A549 (cell line): ENCODE data around the gene CIRBP. TPM values are rescaled to one million over a fixed set of nuclear protein-coding genes. Genes with fewer than 3 reads are reported as not detected.

Experiments used
- ATAC-seq, 2 experiments: fragments of 200-7000 bp in 1 of 2; fragments of >200 bp in 1 of 2; cut with Nextera tagmentation in 1 of 2; cut with Tn5 transposase in 1 of 2; 3 replicates each; pipeline versions ENCODE4 v1.8.0 to v1.9.1; 2018 to 2020; ENCODE audit warnings: mild to moderate bottlenecking in 1 of 2, moderate library complexity in 1 of 2
- CTCF ChIA-PET: fragments of 300-600 bp; sonication (Branson Sonifier 250); formaldehyde crosslinking; extraction: SDS; loops from one replicate; lab custom pipeline; 2021; ENCODE audit warnings: antibody characterized with exemption, inconsistent platforms; lab: Yijun Ruan, JAX
- POLR2A ChIA-PET: fragments of 350-600 bp; formaldehyde crosslinking; extraction: SDS; loops from one replicate; lab custom pipeline; 2021; ENCODE audit warnings: antibody characterized with exemption, inconsistent platforms; lab: Yijun Ruan, JAX
- DNase-seq, 2 experiments: peaks; one replicate each; pipeline versions ENCODE4 v3.0.0 to v3.0.0-alpha.2; 2011 to 2016; ENCODE audit warnings: low read depth in 1 of 2, low spot score in 1 of 2
- FAIRE-seq: peaks from 2 replicates; lab custom pipeline; 2011; peaks lifted over from hg19 to GRCh38; lab: Jason Lieb, UNC
- H3K27ac ChIP-seq, 2 experiments: fragments of >200 bp; sonication (Bioruptor Twin); formaldehyde crosslinking; 3 replicates each; pipeline ENCODE4 v1.5.1; 2016 to 2017
- H3K4me1 ChIP-seq: fragments of >200 bp; sonication (Bioruptor Twin); formaldehyde crosslinking; 3 replicates; pipeline ENCODE4 v1.6.1; 2016
- H3K4me2 ChIP-seq: fragments of >200 bp; sonication (Bioruptor Twin); formaldehyde crosslinking; 3 replicates; pipeline ENCODE4 v1.6.1; 2016
- H3K4me3 ChIP-seq: fragments of >200 bp; sonication (Bioruptor Twin); formaldehyde crosslinking; 3 replicates; pipeline ENCODE4 v1.5.1; 2016
- H3K9me3 ChIP-seq: fragments of >200 bp; sonication (Bioruptor Twin); formaldehyde crosslinking; 3 replicates; pipeline ENCODE4 v1.6.1; 2016
- CBX8 ChIP-seq: fragments of 200-600 bp; sonication (generic); IDR thresholded peaks from 2 replicates; pipeline ENCODE4 v1.6.1; 2016
- CHD2 ChIP-seq: fragments of 150-350 bp; IDR thresholded peaks from 2 replicates; pipeline ENCODE4 v1.6.1; 2014; ENCODE audit warnings: low read length; ENCODE audit not compliant: partially characterized antibody
- EHF ChIP-seq: fragments of 250-450 bp; sonication (Bioruptor Pico); IDR thresholded peaks from 2 replicates; pipeline ENCODE4 v1.5.0; 2020; ENCODE audit warnings: mild to moderate bottlenecking
- EP300 ChIP-seq, 2 experiments: fragments of >200 bp; sonication (Bioruptor Twin); formaldehyde crosslinking; IDR thresholded peaks; 2 replicates in 1 of 2; 3 replicates in 1 of 2; pipeline ENCODE4 v1.6.1; 2016 to 2017
- ESRRA ChIP-seq: fragments of 150-350 bp; IDR thresholded peaks from 2 replicates; pipeline ENCODE4 v1.6.1; 2014; ENCODE audit warnings: mild to moderate bottlenecking, low read length, borderline replicate concordance
- FOSL2 ChIP-seq, 2 experiments: fragments of 450-650 bp in 1 of 2; fragments of >200 bp in 1 of 2; sonication (Bioruptor Twin) in 1 of 2; formaldehyde crosslinking; IDR thresholded peaks; 2 replicates each; pipeline versions ENCODE4 v1.5.0 to v1.6.1; 2016 to 2020; ENCODE audit warnings: mild to moderate bottlenecking in 1 of 2, moderate library complexity in 1 of 2
- FOXS1 ChIP-seq: fragments of 250-450 bp; sonication (Bioruptor Pico); IDR thresholded peaks from 2 replicates; pipeline ENCODE4 v1.5.0; 2020; ENCODE audit warnings: mild to moderate bottlenecking, moderate library complexity
- GATA3 ChIP-seq: IDR thresholded peaks from 2 replicates; pipeline ENCODE4 v1.6.1; 2012; ENCODE audit warnings: borderline replicate concordance
- HEYL ChIP-seq: fragments of 250-450 bp; sonication (Bioruptor Pico); IDR thresholded peaks from 2 replicates; pipeline ENCODE4 v1.8.0; 2021; ENCODE audit warnings: mild to moderate bottlenecking, moderate library complexity
- HOXA7 ChIP-seq: fragments of 250-450 bp; sonication (Bioruptor Pico); IDR thresholded peaks from 2 replicates; pipeline ENCODE4 v1.5.0; 2020; ENCODE audit warnings: mild to moderate bottlenecking, moderate library complexity
- HOXB13 ChIP-seq: fragments of 250-450 bp; sonication (Bioruptor Pico); IDR thresholded peaks from 2 replicates; pipeline ENCODE4 v1.5.0; 2020; ENCODE audit warnings: low read depth, mild to moderate bottlenecking, moderate library complexity
- HOXB5 ChIP-seq: fragments of 250-450 bp; sonication (Bioruptor Pico); IDR thresholded peaks from 2 replicates; pipeline ENCODE4 v1.5.0; 2020; ENCODE audit warnings: mild to moderate bottlenecking, moderate library complexity
- KDM5A ChIP-seq: fragments of 200-600 bp; sonication (generic); IDR thresholded peaks from 2 replicates; pipeline ENCODE4 v1.6.1; 2016; ENCODE audit warnings: antibody characterized with exemption, mild to moderate bottlenecking
- MAFK ChIP-seq: fragments of 450-650 bp; IDR thresholded peaks from 2 replicates; pipeline ENCODE4 v1.6.1; 2014; ENCODE audit not compliant: partially characterized antibody
- MAZ ChIP-seq: fragments of 150-350 bp; IDR thresholded peaks from 2 replicates; pipeline ENCODE4 v1.6.1; 2014; ENCODE audit warnings: antibody characterized with exemption, low read depth, low read length, borderline replicate concordance
- MYC ChIP-seq: IDR thresholded peaks from 2 replicates; pipeline ENCODE4 v1.6.1; 2012; ENCODE audit warnings: mild to moderate bottlenecking, inconsistent platforms, low read length, improper control_type of control experiment, borderline replicate concordance
- NFE2L2 ChIP-seq: fragments of 150-350 bp; conservative IDR thresholded peaks from 2 replicates; pipeline ENCODE4 v1.6.1; 2014; ENCODE audit warnings: low read length
- NPAS2 ChIP-seq: fragments of 250-450 bp; sonication (Bioruptor Pico); IDR thresholded peaks from 2 replicates; pipeline ENCODE4 v1.8.0; 2022; ENCODE audit warnings: mild to moderate bottlenecking, moderate library complexity, borderline replicate concordance
- POLR2A ChIP-seq: IDR thresholded peaks from 2 replicates; pipeline ENCODE4 v1.6.1; 2012; ENCODE audit warnings: mild to moderate bottlenecking, low read length
- POLR2AphosphoS2 ChIP-seq: conservative IDR thresholded peaks from 2 replicates; pipeline ENCODE4 v1.6.1; 2012; ENCODE audit warnings: low read length, improper control_type of control experiment, inconsistent platforms
- RCOR1 ChIP-seq: fragments of 150-350 bp; IDR thresholded peaks from 2 replicates; pipeline ENCODE4 v1.6.1; 2014; ENCODE audit warnings: antibody characterized with exemption, low read length, low read depth
- RNF2 ChIP-seq: fragments of 200-600 bp; sonication (generic); IDR thresholded peaks from 2 replicates; pipeline ENCODE4 v1.6.1; 2016; ENCODE audit warnings: low read depth, mild to moderate bottlenecking, antibody characterized with exemption, moderate library complexity, borderline replicate concordance
- TFCP2L1 ChIP-seq: fragments of 250-450 bp; sonication (Bioruptor Pico); IDR thresholded peaks from 2 replicates; pipeline ENCODE4 v1.5.0; 2021; ENCODE audit warnings: mild to moderate bottlenecking
- TP53 ChIP-seq: fragments of 250-450 bp; sonication (Bioruptor Pico); IDR thresholded peaks from 2 replicates; pipeline ENCODE4 v1.5.0; 2021; ENCODE audit warnings: mild to moderate bottlenecking, moderate library complexity
- ZFP36 ChIP-seq: fragments of 450-650 bp; IDR thresholded peaks from 2 replicates; pipeline ENCODE4 v1.6.1; 2014; ENCODE audit warnings: borderline replicate concordance; ENCODE audit not compliant: partially characterized antibody
- ZNF302 ChIP-seq: fragments of 250-450 bp; sonication (Bioruptor Pico); IDR thresholded peaks from 2 replicates; pipeline ENCODE4 v1.9.0; 2021; ENCODE audit warnings: inconsistent platforms, mild to moderate bottlenecking, moderate library complexity
- ZSCAN20 ChIP-seq: fragments of 250-450 bp; sonication (Bioruptor Pico); IDR thresholded peaks from 2 replicates; pipeline ENCODE4 v1.8.0; 2022; ENCODE audit warnings: mild to moderate bottlenecking, moderate library complexity
- WGBS: methylation state at CpG from one replicate; pipeline ENCODE4 v1.1.6; 2017; ENCODE audit errors: missing lambda C conversion rate; 5-methylcytosine and 5-hydroxymethylcytosine counted together
- polyA plus RNA-seq, 4 experiments: library from polyadenylated mRNA; depleted of rRNA in 3 of 4; stranded (reverse); fragments of >200 nt; fragmentation: RNase III in 1 of 4; extraction: RNeasy Plus Mini Kit Qiagen cat#74134 plus additional on column Dnase treatment in 1 of 4; gene quantifications; 2 replicates in 3 of 4; 3 replicates in 1 of 4; pipeline ENCODE4 v1.2.3, GENCODE V29; 2011 to 2017
- TF ChIP-seq, protein P1 (sequence below): fragments of >200 bp; sonication (Bioruptor Twin); formaldehyde crosslinking; IDR thresholded peaks from 2 replicates; pipeline ENCODE4 v1.6.1; 2016
- TF ChIP-seq, protein P2 (sequence below): fragments of 450-650 bp; IDR thresholded peaks from 2 replicates; pipeline ENCODE4 v1.6.1; 2014; ENCODE audit warnings: antibody characterized with exemption
- TF ChIP-seq, protein P3 (sequence below): fragments of 250-450 bp; sonication (Bioruptor Pico); IDR thresholded peaks from 2 replicates; pipeline ENCODE4 v1.5.0; 2021; ENCODE audit warnings: mild to moderate bottlenecking, moderate library complexity, borderline replicate concordance
- TF ChIP-seq, protein P4 (sequence below): fragments of >200 bp; sonication (Bioruptor Twin); formaldehyde crosslinking; IDR thresholded peaks from 3 replicates; pipeline ENCODE4 v1.5.1; 2016

CIRBP gene
- polyA plus RNA-seq, 2 of the 4 experiments (the other 2 are of a cell fraction) = 151 to 178 TPM

DNA sequence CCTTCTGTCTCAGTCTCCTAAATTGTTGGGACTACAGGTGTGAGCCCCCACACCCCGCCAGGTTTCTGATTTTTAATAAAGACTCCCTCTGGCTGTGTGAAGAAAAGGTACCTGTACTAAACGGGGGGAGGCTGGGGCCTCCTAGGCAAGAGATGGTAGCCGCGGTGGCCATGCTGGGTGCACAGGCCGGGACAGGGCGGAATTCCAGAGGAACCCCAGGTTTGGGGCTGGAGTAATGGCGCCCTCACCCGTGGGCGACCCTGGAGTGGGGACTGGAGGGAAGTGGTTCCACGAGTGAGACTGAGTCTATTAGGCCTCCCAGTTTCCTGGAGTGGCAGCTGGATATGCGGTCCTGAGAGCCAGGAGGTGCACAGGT lies 29.7 kb upstream of the CIRBP start:
- ChIA-PET POLR2A (no interaction called here), CTCF (interaction anchor here (0.6 to 2.3 kb wide), 9 partner anchors 11 to 1223 kb away, joined by 3 to 15 read pairs (median 5); no protein-coding TSS in a partner anchor)
- TF ChIP-seq, protein P1, sequence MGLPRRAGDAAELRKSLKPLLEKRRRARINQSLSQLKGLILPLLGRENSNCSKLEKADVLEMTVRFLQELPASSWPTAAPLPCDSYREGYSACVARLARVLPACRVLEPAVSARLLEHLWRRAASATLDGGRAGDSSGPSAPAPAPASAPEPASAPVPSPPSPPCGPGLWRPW = no peak
- no peak for TF ChIP-seq HOXB5 (CRISPR knock-in tag)
- TF ChIP-seq MYC = no peak
- TF ChIP-seq, protein P2, sequence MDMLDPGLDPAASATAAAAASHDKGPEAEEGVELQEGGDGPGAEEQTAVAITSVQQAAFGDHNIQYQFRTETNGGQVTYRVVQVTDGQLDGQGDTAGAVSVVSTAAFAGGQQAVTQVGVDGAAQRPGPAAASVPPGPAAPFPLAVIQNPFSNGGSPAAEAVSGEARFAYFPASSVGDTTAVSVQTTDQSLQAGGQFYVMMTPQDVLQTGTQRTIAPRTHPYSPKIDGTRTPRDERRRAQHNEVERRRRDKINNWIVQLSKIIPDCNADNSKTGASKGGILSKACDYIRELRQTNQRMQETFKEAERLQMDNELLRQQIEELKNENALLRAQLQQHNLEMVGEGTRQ = no peak
- TF ChIP-seq ZFP36 = no peak
- TF ChIP-seq ZSCAN20 = no peak
- TF ChIP-seq ZNF302 (CRISPR knock-in tag) = no peak
- no peak for TF ChIP-seq EP300 (IDR thresholded peaks at IDR 0.05)
- no peak for TF ChIP-seq FOSL2 (IDR thresholded peaks at IDR 0.05)
- TF ChIP-seq FOSL2 (CRISPR knock-in tag; IDR thresholded peaks at IDR 0.05) = no peak
- no peak for TF ChIP-seq GATA3
- no peak for TF ChIP-seq HEYL (CRISPR knock-in tag)
- TF ChIP-seq TP53 (CRISPR knock-in tag) = no peak
- TF ChIP-seq, protein P3, sequence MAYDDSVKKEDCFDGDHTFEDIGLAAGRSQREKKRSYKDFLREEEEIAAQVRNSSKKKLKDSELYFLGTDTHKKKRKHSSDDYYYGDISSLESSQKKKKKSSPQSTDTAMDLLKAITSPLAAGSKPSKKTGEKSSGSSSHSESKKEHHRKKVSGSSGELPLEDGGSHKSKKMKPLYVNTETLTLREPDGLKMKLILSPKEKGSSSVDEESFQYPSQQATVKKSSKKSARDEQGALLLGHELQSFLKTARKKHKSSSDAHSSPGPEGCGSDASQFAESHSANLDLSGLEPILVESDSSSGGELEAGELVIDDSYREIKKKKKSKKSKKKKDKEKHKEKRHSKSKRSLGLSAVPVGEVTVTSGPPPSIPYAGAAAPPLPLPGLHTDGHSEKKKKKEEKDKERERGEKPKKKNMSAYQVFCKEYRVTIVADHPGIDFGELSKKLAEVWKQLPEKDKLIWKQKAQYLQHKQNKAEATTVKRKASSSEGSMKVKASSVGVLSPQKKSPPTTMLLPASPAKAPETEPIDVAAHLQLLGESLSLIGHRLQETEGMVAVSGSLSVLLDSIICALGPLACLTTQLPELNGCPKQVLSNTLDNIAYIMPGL (CRISPR knock-in tag) = no peak
- TF ChIP-seq NPAS2 (CRISPR knock-in tag) = no peak
- no peak for TF ChIP-seq ESRRA
- TF ChIP-seq MAFK = no peak
- TF ChIP-seq RCOR1 = no peak
- FAIRE-seq = no peak
- Histone ChIP-seq H3K27ac (peak overlapping the region; percentile 80 to 100; a peak in 5 of 6 replicates), H3K4me2 (peak overlapping the region; percentile 98), H3K9me3 (no peaks in the 10 kb centered on the region), H3K4me3 (no peak overlapping the region; the same call in 2 of the 3 replicates), H3K4me1 (peaks cover 36% of the 10 kb centered on the region)
- no peak for ATAC-seq
- DNase-seq = no peak
- WGBS = 91% methylated on average over 11 of the region's 11 CpGs

DNA sequence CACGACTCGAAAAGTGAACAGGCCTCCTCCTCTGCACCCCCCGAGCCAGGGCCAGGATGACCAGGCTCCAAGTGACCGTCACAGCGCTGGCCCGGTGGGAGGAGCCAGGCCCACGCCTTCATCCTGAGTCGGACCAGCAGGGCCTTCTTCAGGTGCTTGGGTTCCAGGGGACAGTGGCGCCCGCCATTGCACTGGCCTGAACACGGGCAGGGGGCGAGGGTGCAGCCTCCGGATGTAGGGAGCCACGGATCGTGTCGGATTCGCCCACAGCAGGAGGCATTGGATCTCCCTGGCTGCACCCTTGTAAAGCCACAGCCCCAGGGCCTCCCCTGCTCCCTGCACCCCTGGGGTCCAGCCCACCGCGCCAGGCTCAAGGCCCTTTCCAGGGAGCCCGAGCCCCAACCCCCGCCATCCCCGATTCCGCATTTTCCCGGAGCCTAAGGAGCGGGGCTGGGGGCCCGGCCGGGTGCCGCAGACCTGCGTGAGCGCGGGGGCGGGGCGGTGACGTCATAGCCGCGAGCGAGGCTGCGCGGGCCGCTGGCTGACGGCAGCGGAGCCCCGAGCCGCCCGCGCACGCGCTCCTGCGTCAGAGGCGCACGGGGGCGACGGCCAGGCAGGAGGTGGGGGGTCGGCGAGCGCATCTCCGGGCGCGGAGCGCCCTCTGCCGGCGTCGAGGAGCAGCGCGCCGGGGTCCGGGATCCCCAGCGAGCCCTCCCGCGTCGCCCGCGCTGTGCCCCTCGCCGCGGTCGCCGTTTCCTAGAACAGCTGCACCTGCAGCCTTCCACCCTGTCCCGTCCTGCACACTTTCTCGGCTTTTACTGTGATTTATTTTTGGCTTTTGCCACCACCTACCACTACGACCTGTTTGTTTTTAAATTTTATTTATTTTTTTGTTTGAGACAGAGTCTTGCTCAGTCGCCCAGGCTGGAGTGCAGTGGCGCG lies 29.1 kb upstream of the CIRBP start:
- ChIA-PET CTCF (interaction anchor here (0.7 to 7.5 kb wide), 17 partner anchors 10 to 318 kb away, joined by 3 to 500 read pairs (median 4); partner anchors contain the start of gene CIRBP), POLR2A (interaction anchor here (0.8 kb wide), 1 partner anchor 256 kb away, joined by 7 read pairs; the partner anchor contains the start of gene WDR18)
- Histone ChIP-seq H3K4me3 (peak overlapping the region; percentile 39), H3K4me2 (peak overlapping the region; percentile 98), H3K4me1 (peaks cover 42% of the 10 kb centered on the region), H3K27ac (peak overlapping the region; percentile 80 to 100), H3K9me3 (no peaks in the 10 kb centered on the region)
- WGBS = 6% methylated on average over 26 of the region's 84 CpGs
- DNase-seq (peak; percentile 79 to 87), ATAC-seq (peak; percentile 41 to 42), FAIRE-seq (no peak)
- TF ChIP-seq ESRRA (no peak), EHF (no peak), HOXB13 (CRISPR knock-in tag) (no peak), CBX8 (no peak), HOXA7 (CRISPR knock-in tag) (no peak), POLR2AphosphoS2 (no peak), KDM5A (0 out of 2 replicates have a peak, but pooled peaks have one; percentile 24), HEYL (CRISPR knock-in tag) (no peak), FOXS1 (CRISPR knock-in tag) (no peak), RNF2 (no peak), MAZ (no peak), NFE2L2 (no peak), CHD2 (no peak), GATA3 (no peak), POLR2A (no peak), TFCP2L1 (CRISPR knock-in tag) (no peak), NPAS2 (CRISPR knock-in tag) (no peak), FOSL2 (IDR thresholded peaks at IDR 0.05) (no peak), FOSL2 (CRISPR knock-in tag; IDR thresholded peaks at IDR 0.05) (peak; percentile 82)
- TF ChIP-seq, protein P4, sequence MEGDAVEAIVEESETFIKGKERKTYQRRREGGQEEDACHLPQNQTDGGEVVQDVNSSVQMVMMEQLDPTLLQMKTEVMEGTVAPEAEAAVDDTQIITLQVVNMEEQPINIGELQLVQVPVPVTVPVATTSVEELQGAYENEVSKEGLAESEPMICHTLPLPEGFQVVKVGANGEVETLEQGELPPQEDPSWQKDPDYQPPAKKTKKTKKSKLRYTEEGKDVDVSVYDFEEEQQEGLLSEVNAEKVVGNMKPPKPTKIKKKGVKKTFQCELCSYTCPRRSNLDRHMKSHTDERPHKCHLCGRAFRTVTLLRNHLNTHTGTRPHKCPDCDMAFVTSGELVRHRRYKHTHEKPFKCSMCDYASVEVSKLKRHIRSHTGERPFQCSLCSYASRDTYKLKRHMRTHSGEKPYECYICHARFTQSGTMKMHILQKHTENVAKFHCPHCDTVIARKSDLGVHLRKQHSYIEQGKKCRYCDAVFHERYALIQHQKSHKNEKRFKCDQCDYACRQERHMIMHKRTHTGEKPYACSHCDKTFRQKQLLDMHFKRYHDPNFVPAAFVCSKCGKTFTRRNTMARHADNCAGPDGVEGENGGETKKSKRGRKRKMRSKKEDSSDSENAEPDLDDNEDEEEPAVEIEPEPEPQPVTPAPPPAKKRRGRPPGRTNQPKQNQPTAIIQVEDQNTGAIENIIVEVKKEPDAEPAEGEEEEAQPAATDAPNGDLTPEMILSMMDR = peak; percentile 78
- TF ChIP-seq, protein P2 = no peak
